Activated naive CD8-positive, alpha-beta T cell (primary cell): ENCODE data around the gene HSPA1B.
"Not testable (repeated sequence)": the region's sequence is repeated elsewhere in the genome, so short reads cannot be mapped to it uniquely, and the experiment has no call there.

Experiments
- H3K27ac Mint-ChIP-seq: one replicate; pipeline ENCODE4 v1.8.0; 2021; ENCODE audit warnings: mixed read lengths
- H3K27me3 Mint-ChIP-seq: one replicate; pipeline ENCODE4 v1.8.0; 2021; ENCODE audit warnings: mixed read lengths
- H3K36me3 Mint-ChIP-seq: one replicate; pipeline ENCODE4 v1.8.0; 2021; ENCODE audit warnings: mixed read lengths
- H3K4me1 Mint-ChIP-seq: one replicate; pipeline ENCODE4 v1.8.0; 2021; ENCODE audit warnings: low read depth, mixed read lengths
- H3K4me3 Mint-ChIP-seq: one replicate; pipeline ENCODE4 v1.8.0; 2021; ENCODE audit warnings: mild to moderate bottlenecking, mixed read lengths
- H3K9me3 Mint-ChIP-seq: one replicate; pipeline ENCODE4 v1.8.0; 2021; ENCODE audit warnings: low read depth, mixed read lengths

Gene HSPA1B

DNA sequence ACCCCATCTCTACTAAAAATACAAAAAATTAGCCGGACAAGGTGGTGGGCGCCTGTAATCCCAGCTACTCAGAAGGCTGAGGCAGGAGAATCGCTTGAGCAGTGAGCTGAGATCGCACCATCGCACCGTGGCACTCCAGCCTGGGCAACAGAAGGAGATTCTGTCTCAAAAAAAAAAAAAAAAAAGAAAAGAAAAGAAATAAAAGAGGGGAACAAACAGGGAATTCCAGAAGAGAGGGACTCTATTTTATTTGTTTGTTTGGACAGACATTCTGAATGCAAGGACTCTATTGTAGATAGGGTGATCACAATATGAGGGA is 33.7 kb upstream of the HSPA1B start:
- H3K27me3 Mint-ChIP-seq, H3K9me3 Mint-ChIP-seq: not testable (repeated sequence)
- Mint-ChIP-seq H3K4me3 (peak overlapping the region; percentile 88), H3K4me1 (peaks cover 44% of the 10 kb centered on the region), H3K36me3 (peaks cover 14% of the 10 kb centered on the region), H3K27ac (peak overlapping the region; percentile 91)

DNA sequence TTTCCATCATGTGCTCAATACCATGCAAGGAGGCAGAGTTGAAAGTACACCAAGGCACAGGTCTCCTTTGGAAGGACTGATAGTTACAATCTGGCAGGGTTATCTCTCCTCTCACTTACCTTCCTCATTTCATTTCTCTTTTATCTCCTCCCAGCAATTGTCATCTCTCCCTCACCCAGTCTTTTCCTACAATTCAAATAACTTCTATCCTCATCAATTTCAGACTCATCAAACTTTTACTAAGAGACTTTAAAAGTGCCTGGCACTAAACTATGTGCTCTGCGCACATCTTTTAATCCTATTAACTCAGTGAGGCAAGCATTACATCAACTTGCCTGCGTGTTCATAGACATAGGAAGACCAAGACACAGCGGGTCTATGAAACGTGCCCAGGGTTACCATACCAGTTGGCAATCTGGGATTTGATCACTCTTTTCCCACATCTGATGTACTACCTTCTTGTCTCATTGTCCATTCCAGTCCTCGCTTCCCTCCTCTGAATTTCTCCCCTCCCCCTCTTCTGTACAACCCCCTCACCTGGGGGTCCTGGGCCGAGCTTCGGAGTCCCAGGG is 33.2 kb upstream of the HSPA1B start:
- H3K36me3 Mint-ChIP-seq: peaks cover 13% of the 10 kb centered on the region
- H3K4me1 Mint-ChIP-seq: peaks cover 46% of the 10 kb centered on the region
- H3K9me3 Mint-ChIP-seq: no peaks in the 10 kb centered on the region
- peak overlapping the region; percentile 91 for H3K27ac Mint-ChIP-seq
- H3K27me3 Mint-ChIP-seq: no peaks in the 10 kb centered on the region
- peak overlapping the region; percentile 88 for H3K4me3 Mint-ChIP-seq

DNA sequence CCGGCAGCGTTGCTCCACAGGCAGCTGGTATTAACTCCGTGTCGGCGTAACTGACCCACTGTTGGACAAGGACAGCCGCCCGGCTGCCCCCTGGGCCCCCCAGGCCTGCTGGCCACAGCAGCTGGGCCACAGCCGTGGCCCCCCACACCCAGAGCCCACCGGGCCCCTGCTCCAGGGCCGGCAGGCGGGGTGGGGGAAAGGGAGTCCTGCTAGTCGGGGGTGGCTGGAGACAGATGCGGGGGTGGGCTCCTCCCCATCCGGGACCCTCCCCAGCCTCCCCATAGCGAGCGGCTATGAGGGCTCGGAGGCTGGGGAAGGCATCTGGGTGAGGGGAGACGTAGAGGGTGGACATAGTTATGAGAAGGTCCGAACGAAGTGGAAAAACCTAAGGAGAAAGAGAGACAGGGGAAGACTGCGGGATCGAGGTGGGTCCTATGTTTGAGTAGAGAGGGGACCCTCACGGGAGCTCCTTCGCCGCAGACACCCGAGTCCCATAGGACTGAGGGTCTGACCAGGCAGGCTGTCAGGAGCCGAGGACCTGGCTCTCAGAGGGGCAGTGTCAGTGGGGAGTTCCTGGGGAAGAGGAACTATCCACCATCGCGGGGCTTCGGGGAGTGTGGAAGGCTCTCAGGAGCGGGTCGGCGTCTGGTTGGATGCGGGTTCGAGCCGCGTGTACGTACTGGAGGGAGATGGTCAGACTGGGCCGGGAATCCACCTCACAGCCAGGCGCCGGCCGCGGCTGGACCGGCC is 32.5 kb upstream of the HSPA1B start:
- Mint-ChIP-seq H3K27ac (peak overlapping the region; percentile 99), H3K36me3 (peaks cover 12% of the 10 kb centered on the region), H3K4me1 (peaks cover 46% of the 10 kb centered on the region), H3K4me3 (peak overlapping the region; percentile 88), H3K27me3 (no peaks in the 10 kb centered on the region), H3K9me3 (no peaks in the 10 kb centered on the region)

DNA sequence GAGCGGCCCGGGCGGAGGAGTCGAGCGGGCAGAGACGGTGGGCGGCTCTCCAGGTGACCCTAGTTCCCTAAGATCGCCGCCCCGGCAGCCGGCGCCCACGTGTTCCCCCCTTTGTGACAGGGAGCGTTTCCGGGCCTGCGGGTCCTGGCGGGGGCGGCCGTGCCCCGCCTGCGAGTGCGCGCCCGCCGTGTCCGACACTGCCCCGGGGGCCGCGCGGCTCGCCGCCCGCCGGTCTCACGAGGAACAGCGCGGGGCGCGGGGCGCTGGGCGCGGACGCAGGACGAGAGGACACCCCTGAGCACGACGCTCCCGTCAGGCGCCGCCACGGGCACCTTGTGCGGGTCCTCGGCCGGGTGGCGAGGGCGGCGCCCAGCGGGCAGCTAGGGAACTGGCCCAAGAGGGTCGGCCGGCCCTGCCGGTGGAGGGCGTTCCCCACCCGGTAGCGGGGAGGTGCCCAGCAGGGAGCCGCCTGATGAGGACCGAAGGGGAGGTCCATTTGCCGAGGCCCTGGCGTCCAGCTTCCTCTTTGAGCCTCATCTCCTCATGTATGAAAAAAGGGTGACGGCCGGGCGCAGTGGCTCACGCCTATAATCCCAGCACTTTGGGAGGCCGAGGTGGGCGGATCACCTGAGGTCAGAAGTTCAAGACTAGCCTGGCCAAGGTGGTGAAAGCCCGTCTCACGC is 31.8 kb upstream of the HSPA1B start, which contains the start of gene VARS1:
Gene VARS1 (minus strand): TSS at position 137 of the 683 bp plus-strand sequence. CDS start 535 bp downstream, outside the sequence.
- Mint-ChIP-seq H3K4me3 (peak within 1 kb of the TSS; percentile 88), H3K27me3 (no peaks in the 10 kb centered on the region), H3K27ac (peak within 1 kb of the TSS; percentile 99), H3K4me1 (peaks cover 43% of the 10 kb centered on the region), H3K36me3 (peaks cover 9% of the 10 kb centered on the region), H3K9me3 (no peaks in the 10 kb centered on the region)

DNA sequence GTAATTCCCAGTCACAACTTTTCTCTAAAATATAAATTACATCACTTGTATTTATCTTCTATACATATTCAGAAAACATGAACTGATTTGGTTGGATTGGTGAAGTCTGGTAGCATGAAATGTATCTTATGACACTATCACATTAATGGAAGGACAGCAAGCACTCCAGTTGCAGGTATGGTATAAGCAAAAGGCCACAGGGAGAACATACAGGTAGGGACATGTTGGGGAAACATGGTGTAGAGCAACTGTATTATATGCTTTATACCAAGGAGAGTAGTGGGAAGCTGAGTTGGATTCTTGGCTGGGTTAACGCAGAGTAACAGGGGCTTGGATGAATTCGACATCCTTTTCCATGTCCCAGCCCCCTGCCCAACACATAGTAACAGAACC is 30.5 kb upstream of the HSPA1B start:
- Mint-ChIP-seq H3K4me1 (peaks cover 42% of the 10 kb centered on the region), H3K36me3 (peaks cover 6% of the 10 kb centered on the region), H3K27me3 (no peaks in the 10 kb centered on the region), H3K9me3 (no peaks in the 10 kb centered on the region), H3K27ac (peak overlapping the region; percentile 75), H3K4me3 (peak overlapping the region; percentile 72)

DNA sequence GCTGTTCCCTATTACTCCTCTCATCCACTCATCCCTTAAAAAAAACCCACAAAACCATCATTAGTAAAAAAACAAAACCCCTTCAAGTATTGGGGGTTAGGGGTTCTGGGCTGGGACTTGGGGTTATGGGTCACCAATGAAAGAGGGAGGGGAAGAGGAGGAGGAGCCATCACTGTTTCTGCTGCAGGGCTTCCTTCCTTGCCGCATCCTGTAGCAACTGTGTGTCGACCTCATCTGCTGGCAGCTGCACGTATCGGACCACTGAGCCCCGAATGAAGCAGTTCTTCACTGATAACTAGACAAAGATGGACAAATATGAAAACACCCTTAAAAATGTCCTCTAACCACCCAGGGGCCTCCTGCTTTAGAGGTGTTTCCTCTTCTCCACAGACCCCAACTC is 29.9 kb upstream of the HSPA1B start:
- H3K27ac Mint-ChIP-seq: peak overlapping the region; percentile 83
- peaks cover 6% of the 10 kb centered on the region for H3K36me3 Mint-ChIP-seq
- no peaks in the 10 kb centered on the region for H3K27me3 Mint-ChIP-seq
- peak overlapping the region; percentile 59 for H3K4me3 Mint-ChIP-seq
- H3K9me3 Mint-ChIP-seq: no peaks in the 10 kb centered on the region
- H3K4me1 Mint-ChIP-seq: peaks cover 37% of the 10 kb centered on the region

GRCh38 chr6:31799781-31800180 is 27.8 kb upstream of the HSPA1B start:
- H3K36me3 Mint-ChIP-seq: peaks cover 5% of the 10 kb centered on the region
- no peak overlapping the region for H3K27ac Mint-ChIP-seq
- peaks cover 28% of the 10 kb centered on the region for H3K4me1 Mint-ChIP-seq
- no peak overlapping the region for H3K4me3 Mint-ChIP-seq
- H3K27me3 Mint-ChIP-seq: no peaks in the 10 kb centered on the region
- no peaks in the 10 kb centered on the region for H3K9me3 Mint-ChIP-seq

DNA sequence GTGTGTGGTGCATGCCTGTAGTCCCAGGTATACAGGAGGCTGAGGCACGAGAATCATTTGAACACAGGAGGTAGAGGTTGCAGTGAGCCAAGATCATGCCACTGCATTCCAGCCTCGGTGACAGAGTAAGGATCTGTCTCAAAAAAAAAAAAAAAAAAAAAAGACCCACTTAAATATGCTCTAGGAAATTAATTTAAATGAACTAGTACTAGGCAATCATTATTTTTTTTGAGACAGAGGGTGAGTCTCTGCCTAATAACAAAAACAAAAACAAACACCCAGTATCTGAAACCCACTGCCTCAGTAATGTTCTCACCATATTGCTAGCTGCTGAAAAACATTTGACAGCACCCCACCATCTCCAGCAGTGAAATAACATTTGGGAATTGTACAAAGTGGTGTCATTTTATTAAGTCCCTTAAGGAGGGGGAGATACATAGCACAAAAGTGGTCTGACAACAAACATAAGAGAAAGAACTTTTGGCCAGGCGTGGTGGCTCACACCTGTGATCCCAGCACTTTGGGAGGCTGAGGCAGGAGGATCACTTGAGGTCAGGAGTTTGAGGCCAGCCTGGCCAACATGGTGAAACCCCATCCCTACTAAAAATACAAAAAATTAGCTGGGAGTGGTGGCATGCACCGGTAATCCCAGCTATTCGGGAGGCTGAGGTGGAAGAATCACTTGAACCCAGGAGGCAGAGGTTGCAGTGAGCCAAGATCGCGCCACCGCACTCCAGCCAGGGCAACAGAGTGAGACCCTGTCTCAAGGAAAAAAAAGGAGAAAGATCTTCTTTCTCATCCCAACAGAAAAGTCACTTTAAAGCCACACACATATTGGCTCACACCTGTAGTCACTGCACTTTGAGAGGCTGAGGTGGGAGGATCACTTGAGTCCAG is 26.3 kb upstream of the HSPA1B start:
- H3K4me1 Mint-ChIP-seq: peaks cover 32% of the 10 kb centered on the region
- H3K4me3 Mint-ChIP-seq, H3K9me3 Mint-ChIP-seq, H3K27me3 Mint-ChIP-seq, H3K36me3 Mint-ChIP-seq, H3K27ac Mint-ChIP-seq: not testable (repeated sequence)

GRCh38 chr6:31805939-31806469 is 21.5 kb upstream of the HSPA1B start:
- Mint-ChIP-seq H3K27me3 (no peaks in the 10 kb centered on the region), H3K4me3 (peak overlapping the region; percentile 96), H3K36me3 (peaks cover 6% of the 10 kb centered on the region), H3K4me1 (peaks cover 17% of the 10 kb centered on the region), H3K9me3 (no peaks in the 10 kb centered on the region), H3K27ac (peak overlapping the region; percentile 97)

GRCh38 chr6:31806470-31807272 is 20.9 kb upstream of the HSPA1B start, which contains the start of gene LSM2:
Gene LSM2, minus strand, starts transcription at chr6:31806966. Its CDS starts 209 bp downstream, at chr6:31806757.
- H3K36me3 Mint-ChIP-seq: peaks cover 6% of the 10 kb centered on the region
- H3K4me1 Mint-ChIP-seq: peaks cover 15% of the 10 kb centered on the region
- no peaks in the 10 kb centered on the region for H3K9me3 Mint-ChIP-seq
- H3K4me3 Mint-ChIP-seq: peak within 1 kb of the TSS; percentile 96
- peak within 1 kb of the TSS; percentile 97 for H3K27ac Mint-ChIP-seq
- H3K27me3 Mint-ChIP-seq: no peaks in the 10 kb centered on the region

GRCh38 chr6:31808599-31808998 is 18.9 kb upstream of the HSPA1B start:
- not testable (repeated sequence) for H3K27ac Mint-ChIP-seq, H3K27me3 Mint-ChIP-seq, H3K9me3 Mint-ChIP-seq, H3K4me3 Mint-ChIP-seq, H3K36me3 Mint-ChIP-seq
- H3K4me1 Mint-ChIP-seq: peaks cover 21% of the 10 kb centered on the region

DNA sequence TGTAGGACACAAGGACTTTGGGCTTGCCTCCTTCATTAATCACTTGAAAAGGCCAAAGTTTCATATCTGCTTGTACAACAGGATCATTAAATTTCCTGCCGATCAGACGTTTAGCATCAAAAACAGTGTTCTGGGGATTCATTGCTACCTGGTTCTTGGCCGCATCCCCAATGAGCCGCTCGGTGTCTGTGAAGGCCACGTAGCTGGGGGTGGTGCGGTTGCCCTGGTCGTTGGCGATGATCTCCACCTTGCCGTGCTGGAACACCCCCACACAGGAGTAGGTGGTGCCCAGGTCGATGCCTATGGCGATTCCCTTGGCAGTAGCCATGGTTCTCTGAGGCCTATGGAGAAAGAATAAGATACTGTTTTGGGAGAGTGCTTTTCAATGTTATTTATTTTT is 15.9 kb upstream of the HSPA1B start:
- no peak overlapping the region for H3K4me3 Mint-ChIP-seq
- peaks cover 24% of the 10 kb centered on the region for H3K4me1 Mint-ChIP-seq
- H3K27me3 Mint-ChIP-seq: no peaks in the 10 kb centered on the region
- H3K27ac Mint-ChIP-seq: no peak overlapping the region
- peaks cover 4% of the 10 kb centered on the region for H3K36me3 Mint-ChIP-seq
- no peaks in the 10 kb centered on the region for H3K9me3 Mint-ChIP-seq

- Mint-ChIP-seq H3K36me3 (peaks cover 4% of the 10 kb centered on the region), H3K9me3 (no peaks in the 10 kb centered on the region), H3K4me3 (peak overlapping the region; percentile 68), H3K4me1 (peaks cover 32% of the 10 kb centered on the region), H3K27ac (no peak overlapping the region), H3K27me3 (no peaks in the 10 kb centered on the region)
Measured at GRCh38 chr6:31813465-31813849, 14.1 kb upstream of the HSPA1B start.

GRCh38 chr6:31814677-31815024 is 12.9 kb upstream of the HSPA1B start:
- Mint-ChIP-seq H3K9me3 (no peaks in the 10 kb centered on the region), H3K27ac (peak overlapping the region; percentile 89), H3K36me3 (peaks cover 4% of the 10 kb centered on the region), H3K4me1 (peaks cover 35% of the 10 kb centered on the region), H3K4me3 (peak overlapping the region; percentile 91), H3K27me3 (no peaks in the 10 kb centered on the region)
